ENCODE measurements around the gene ZNF670. TPM values are rescaled to one million over a fixed set of nuclear protein-coding genes. Genes with fewer than 3 reads are reported as not detected.

The ZNF670 gene
- total RNA-seq, 3 donors from 2014 or later (not counting 1 experiment from before 2014, with no cell fraction given), result 0.35 to 0.95 (median 0.45) TPM

- Mint-ChIP-seq H3K9me3 (peaks cover 6 to 26% of the 10 kb centered on the region in 2 donors), H3K36me3 (peaks cover 27% of the 10 kb centered on the region), H3K27ac (no peak overlapping the region), H3K4me1 (peaks cover 9 to 14% of the 10 kb centered on the region in 2 donors), H3K4me3 (no peak overlapping the region), H3K27me3 (ENCODE audit: low read depth in 2 of 2) (no peaks in the 10 kb centered on the region)
- no CpG with 5 or more reads among the region's 2 CpGs for WGBS (ENCODE audit: insufficient coverage)
- intact Hi-C loops (cut with micrococcal nuclease), result no loop called here
- Histone ChIP-seq H3K27me3 (ENCODE audit: control insufficient read depth, insufficient read depth, low read length) (no peaks in the 10 kb centered on the region), H3K27ac (ENCODE audit: low read length) (no peak overlapping the region), H3K9me3 (ENCODE audit: control insufficient read depth, insufficient read depth, low read length) (peaks cover 31% of the 10 kb centered on the region), H3K4me3 (ENCODE audit: low read length) (no peak overlapping the region), H3K4me1 (ENCODE audit: control insufficient read depth, insufficient read depth, low read length) (peaks cover 4% of the 10 kb centered on the region), H3K36me3 (ENCODE audit: control insufficient read depth, insufficient read depth, low read length) (no peaks in the 10 kb centered on the region)
- ATAC-seq, result no peak
- TF ChIP-seq CTCF (IDR thresholded peaks at IDR 0.05), result no peak
- no peak for DNase-seq
Observed at GRCh38 chr1:247056071-247056470, 22.5 kb downstream of the ZNF670 start.

- 16% methylated on average over 2 of the region's 2 CpGs for WGBS (ENCODE audit: insufficient coverage)
- no peaks in the 10 kb centered on the region for H3K27me3 Mint-ChIP-seq (ENCODE audit: low read depth in 2 of 2)
- TF ChIP-seq CTCF (IDR thresholded peaks at IDR 0.05), result no peak
- H3K36me3 ChIP-seq (ENCODE audit: control insufficient read depth, insufficient read depth, low read length), result no peaks in the 10 kb centered on the region
- no peak overlapping the region for H3K4me3 Mint-ChIP-seq
- ATAC-seq (no peak), DNase-seq (no peak)
- peaks cover 7 to 27% of the 10 kb centered on the region in 2 donors for H3K9me3 Mint-ChIP-seq
- no peak overlapping the region for H3K4me3 ChIP-seq (ENCODE audit: low read length)
- intact Hi-C loops (cut with micrococcal nuclease), result no loop called here
- peaks cover 33% of the 10 kb centered on the region for H3K36me3 Mint-ChIP-seq
- H3K4me1 ChIP-seq (ENCODE audit: control insufficient read depth, insufficient read depth, low read length), result peaks cover 4% of the 10 kb centered on the region
- peaks cover 9 to 14% of the 10 kb centered on the region in 2 donors for H3K4me1 Mint-ChIP-seq
- H3K27ac Mint-ChIP-seq, result no peak overlapping the region
- H3K27me3 ChIP-seq (ENCODE audit: control insufficient read depth, insufficient read depth, low read length), result no peaks in the 10 kb centered on the region
- no peak overlapping the region for H3K27ac ChIP-seq (ENCODE audit: low read length)
- H3K9me3 ChIP-seq (ENCODE audit: control insufficient read depth, insufficient read depth, low read length), result peaks cover 31% of the 10 kb centered on the region
Observed at GRCh38 chr1:247054992-247055415, 23.6 kb downstream of the ZNF670 start.

GRCh38 chr1:247047702-247048101 lies 30.9 kb downstream of the ZNF670 start:
- no peak overlapping the region for H3K27ac Mint-ChIP-seq
- TF ChIP-seq CTCF (IDR thresholded peaks at IDR 0.05), result no peak
- Histone ChIP-seq H3K4me1 (ENCODE audit: control insufficient read depth, insufficient read depth, low read length) (no peaks in the 10 kb centered on the region), H3K9me3 (ENCODE audit: control insufficient read depth, insufficient read depth, low read length) (peaks cover 48% of the 10 kb centered on the region), H3K36me3 (ENCODE audit: control insufficient read depth, insufficient read depth, low read length) (no peaks in the 10 kb centered on the region), H3K27ac (ENCODE audit: low read length) (no peak overlapping the region), H3K4me3 (ENCODE audit: low read length) (no peak overlapping the region), H3K27me3 (ENCODE audit: control insufficient read depth, insufficient read depth, low read length) (no peaks in the 10 kb centered on the region)
- DNase-seq, result no peak
- H3K36me3 Mint-ChIP-seq, result peaks cover 59% of the 10 kb centered on the region
- 95% methylated on average over 2 of the region's 2 CpGs for WGBS (ENCODE audit: insufficient coverage)
- peaks cover 15 to 37% of the 10 kb centered on the region in 2 donors for H3K9me3 Mint-ChIP-seq
- peaks cover 0 to 5% of the 10 kb centered on the region in 2 donors for H3K4me1 Mint-ChIP-seq
- no peak overlapping the region for H3K4me3 Mint-ChIP-seq
- no peaks in the 10 kb centered on the region for H3K27me3 Mint-ChIP-seq (ENCODE audit: low read depth in 2 of 2)
- intact Hi-C loops (cut with micrococcal nuclease), result loop anchor here (10.0 kb wide), 1 partner anchor 117 kb away; no protein-coding TSS in a partner anchor
- no peak for ATAC-seq

GRCh38 chr1:247047260-247047659 lies 31.4 kb downstream of the ZNF670 start:
- peaks cover 62% of the 10 kb centered on the region for H3K36me3 Mint-ChIP-seq
- WGBS (ENCODE audit: insufficient coverage), result 71% methylated on average over 1 of the region's 2 CpGs

More at GRCh38 chr1:247047260-247047659, 31.4 kb downstream of the ZNF670 start:
- ATAC-seq, result no peak
- no peaks in the 10 kb centered on the region for H3K36me3 ChIP-seq (ENCODE audit: control insufficient read depth, insufficient read depth, low read length)
- no peak overlapping the region for H3K27ac Mint-ChIP-seq
- DNase-seq, result no peak
- no peak overlapping the region for H3K4me3 ChIP-seq (ENCODE audit: low read length)
- H3K4me3 Mint-ChIP-seq, result no peak overlapping the region
- TF ChIP-seq CTCF (IDR thresholded peaks at IDR 0.05), result no peak
- peaks cover 0 to 5% of the 10 kb centered on the region in 2 donors for H3K4me1 Mint-ChIP-seq
- no peak overlapping the region for H3K27ac ChIP-seq (ENCODE audit: low read length)
- no peaks in the 10 kb centered on the region for H3K27me3 Mint-ChIP-seq (ENCODE audit: low read depth in 2 of 2)
- peaks cover 15 to 39% of the 10 kb centered on the region in 2 donors for H3K9me3 Mint-ChIP-seq
- no peaks in the 10 kb centered on the region for H3K4me1 ChIP-seq (ENCODE audit: control insufficient read depth, insufficient read depth, low read length)
- no peaks in the 10 kb centered on the region for H3K27me3 ChIP-seq (ENCODE audit: control insufficient read depth, insufficient read depth, low read length)
- H3K9me3 ChIP-seq (ENCODE audit: control insufficient read depth, insufficient read depth, low read length), result peaks cover 43% of the 10 kb centered on the region
- intact Hi-C loops (cut with micrococcal nuclease), result loop anchor here (10.0 kb wide), 1 partner anchor 118 kb away; no protein-coding TSS in a partner anchor
